ENCODE measurements around the gene PSD4. TPM values are rescaled to one million over a fixed set of nuclear protein-coding genes. Genes with fewer than 3 reads are reported as not detected.

PSD4 gene
- total RNA-seq, 2 experiments from 2014 or later, result 96.5 to 101 TPM

DNA sequence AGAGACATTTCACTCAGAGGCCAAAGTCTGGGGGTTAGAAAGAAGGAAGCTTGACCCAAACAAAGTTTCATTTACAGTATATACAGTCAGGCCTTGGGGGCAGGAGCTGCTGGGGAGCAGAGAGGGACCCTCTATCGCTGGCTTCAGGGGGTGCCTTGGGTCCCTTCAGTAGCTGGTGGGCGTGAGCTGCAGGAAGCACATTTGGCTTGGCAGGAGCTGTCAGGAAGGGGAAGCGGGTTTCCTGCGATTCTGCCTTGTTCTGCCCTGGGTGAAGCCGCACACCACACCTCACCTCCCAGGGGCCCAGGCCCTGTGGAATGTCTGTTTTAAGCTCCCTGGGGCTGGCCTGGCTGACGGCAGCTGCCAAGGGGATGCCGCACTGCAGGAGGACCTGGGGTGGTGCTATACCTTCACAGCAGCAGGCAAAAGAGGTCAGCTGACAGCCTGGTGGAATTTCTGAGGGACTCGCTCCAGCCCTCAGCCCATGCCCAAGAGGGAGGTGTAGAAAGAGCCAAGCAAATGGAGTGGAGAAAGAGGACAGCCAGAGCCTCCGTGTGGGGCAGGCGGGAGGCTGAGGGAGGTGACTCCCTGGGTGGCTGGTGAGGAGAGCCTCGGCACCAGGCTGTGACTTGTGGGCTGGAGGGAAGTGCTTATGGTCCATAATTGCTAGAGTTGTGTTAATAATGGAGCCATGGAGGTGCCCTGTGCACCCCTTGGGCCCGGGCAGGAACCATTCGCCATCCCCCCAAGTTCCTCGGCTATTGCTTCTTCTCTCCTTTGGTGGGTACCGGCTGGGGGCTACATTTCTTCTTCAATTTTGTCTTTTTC lies 43.9 kb downstream of the PSD4 start:
- DNase-seq, result no peak
- Mint-ChIP-seq H3K36me3 (ENCODE audit: low read depth) (no peaks in the 10 kb centered on the region), H3K27ac (no peak overlapping the region), H3K27me3 (no peaks in the 10 kb centered on the region), H3K4me3 (no peak overlapping the region), H3K4me1 (ENCODE audit: low read depth) (peaks cover 22% of the 10 kb centered on the region), H3K9me3 (no peaks in the 10 kb centered on the region)
- H3K4me1 ChIP-seq (ENCODE audit: insufficient read depth, low read length), result peaks cover 13% of the 10 kb centered on the region
- H3K36me3 ChIP-seq (ENCODE audit: insufficient read depth, low read length), result no peaks in the 10 kb centered on the region
- intact Hi-C loops (cut with DNase I, micrococcal nuclease), result no loop called here
- H3K27me3 ChIP-seq (ENCODE audit: control insufficient read depth in 1 of 2, insufficient read depth in 2 of 2, low read length in 2 of 2), result peaks cover 0 to 4% of the 10 kb centered on the region in 2 experiments
- no peak overlapping the region for H3K27ac ChIP-seq (ENCODE audit: low read depth in 1 of 2, low read length in 2 of 2)
- ChIA-PET POLR2A (no interaction called here), CTCF (no interaction called here)
- ATAC-seq (ENCODE audit: poor library complexity), result no peak
- no peaks in the 10 kb centered on the region for H3K9me3 ChIP-seq (ENCODE audit: control insufficient read depth in 1 of 2, insufficient read depth in 1 of 2, low read length in 2 of 2)
- TF ChIP-seq, protein P1, sequence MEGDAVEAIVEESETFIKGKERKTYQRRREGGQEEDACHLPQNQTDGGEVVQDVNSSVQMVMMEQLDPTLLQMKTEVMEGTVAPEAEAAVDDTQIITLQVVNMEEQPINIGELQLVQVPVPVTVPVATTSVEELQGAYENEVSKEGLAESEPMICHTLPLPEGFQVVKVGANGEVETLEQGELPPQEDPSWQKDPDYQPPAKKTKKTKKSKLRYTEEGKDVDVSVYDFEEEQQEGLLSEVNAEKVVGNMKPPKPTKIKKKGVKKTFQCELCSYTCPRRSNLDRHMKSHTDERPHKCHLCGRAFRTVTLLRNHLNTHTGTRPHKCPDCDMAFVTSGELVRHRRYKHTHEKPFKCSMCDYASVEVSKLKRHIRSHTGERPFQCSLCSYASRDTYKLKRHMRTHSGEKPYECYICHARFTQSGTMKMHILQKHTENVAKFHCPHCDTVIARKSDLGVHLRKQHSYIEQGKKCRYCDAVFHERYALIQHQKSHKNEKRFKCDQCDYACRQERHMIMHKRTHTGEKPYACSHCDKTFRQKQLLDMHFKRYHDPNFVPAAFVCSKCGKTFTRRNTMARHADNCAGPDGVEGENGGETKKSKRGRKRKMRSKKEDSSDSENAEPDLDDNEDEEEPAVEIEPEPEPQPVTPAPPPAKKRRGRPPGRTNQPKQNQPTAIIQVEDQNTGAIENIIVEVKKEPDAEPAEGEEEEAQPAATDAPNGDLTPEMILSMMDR (IDR thresholded peaks at IDR 0.05), result no peak
- no peak overlapping the region for H3K4me3 ChIP-seq (ENCODE audit: low read length)

DNA sequence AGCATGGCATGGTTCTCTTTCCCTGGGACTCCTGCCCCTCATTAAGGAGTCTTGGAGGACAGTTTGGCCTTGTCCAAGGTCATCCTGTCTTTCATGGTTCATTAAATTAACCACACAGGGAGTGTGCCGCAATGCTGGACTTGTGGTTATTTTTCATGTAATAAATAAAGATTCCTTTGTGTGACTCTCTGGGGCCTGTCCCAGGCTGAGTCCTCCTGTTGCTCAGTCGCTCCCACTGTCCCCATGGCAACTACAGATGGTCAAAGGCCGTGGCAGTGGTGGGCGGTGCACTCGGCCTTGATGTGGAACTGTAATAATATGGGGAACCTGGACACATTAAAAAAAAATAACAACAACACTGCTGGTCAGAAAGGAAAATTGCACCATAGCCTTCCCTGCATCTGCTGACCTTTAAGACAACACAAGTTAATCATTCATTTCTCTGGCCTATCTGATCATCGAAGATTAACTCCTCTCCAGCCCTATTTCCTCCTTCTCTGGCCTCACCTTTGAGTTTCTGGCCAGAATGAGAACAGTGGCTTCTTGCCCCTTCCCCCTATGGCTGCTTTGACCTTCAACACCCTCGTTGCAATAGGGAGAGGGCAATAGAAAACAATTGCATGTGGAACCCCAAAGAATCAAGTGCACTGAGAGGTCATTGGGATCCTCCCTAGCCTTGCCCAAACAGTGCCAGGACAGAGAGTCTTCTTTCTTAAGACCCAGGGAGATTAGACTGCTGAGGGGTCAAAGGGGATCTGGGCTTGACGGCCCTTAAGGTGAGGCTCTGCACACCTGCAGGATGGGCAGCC lies 44.7 kb downstream of the PSD4 start:
- Histone ChIP-seq H3K36me3 (ENCODE audit: insufficient read depth, low read length) (no peaks in the 10 kb centered on the region), H3K9me3 (ENCODE audit: control insufficient read depth in 1 of 2, insufficient read depth in 1 of 2, low read length in 2 of 2) (no peaks in the 10 kb centered on the region), H3K27me3 (ENCODE audit: control insufficient read depth in 1 of 2, insufficient read depth in 2 of 2, low read length in 2 of 2) (peaks cover 0 to 4% of the 10 kb centered on the region in 2 experiments), H3K4me1 (ENCODE audit: insufficient read depth, low read length) (peaks cover 13% of the 10 kb centered on the region), H3K27ac (ENCODE audit: low read depth in 1 of 2, low read length in 2 of 2) (no peak overlapping the region), H3K4me3 (ENCODE audit: low read length) (no peak overlapping the region)
- no peak overlapping the region for H3K4me3 Mint-ChIP-seq
- ChIA-PET POLR2A (no interaction called here), CTCF (no interaction called here)
- DNase-seq (peak in 2 of 14 experiments; percentile 29 to 49), ATAC-seq (ENCODE audit: poor library complexity) (no peak)
- no peaks in the 10 kb centered on the region for H3K36me3 Mint-ChIP-seq (ENCODE audit: low read depth)
- H3K27me3 Mint-ChIP-seq, result no peaks in the 10 kb centered on the region
- H3K27ac Mint-ChIP-seq, result no peak overlapping the region
- H3K4me1 Mint-ChIP-seq (ENCODE audit: low read depth), result peaks cover 22% of the 10 kb centered on the region
- intact Hi-C loops (cut with DNase I, micrococcal nuclease), result no loop called here
- TF ChIP-seq, protein P1 (IDR thresholded peaks at IDR 0.05), result no peak
- no peaks in the 10 kb centered on the region for H3K9me3 Mint-ChIP-seq

DNA sequence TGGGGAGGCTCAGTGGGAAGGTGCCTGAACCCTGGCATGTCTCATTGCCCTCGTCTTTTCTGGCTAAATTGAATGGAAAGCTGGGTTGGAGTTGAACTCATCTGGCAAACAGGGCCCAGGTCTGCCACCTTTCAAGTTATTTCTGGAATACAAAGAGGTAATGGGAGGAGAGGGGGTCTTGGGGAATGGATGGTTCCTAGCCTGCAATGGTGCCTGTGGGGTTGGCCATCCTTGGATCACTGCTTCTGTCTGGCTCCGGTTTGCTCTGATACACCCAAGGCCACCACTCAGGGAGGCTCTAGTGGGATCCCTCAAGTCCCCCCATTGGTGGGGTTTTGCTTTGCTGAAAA lies 45.3 kb downstream of the PSD4 start:
- Histone ChIP-seq H3K27me3 (ENCODE audit: control insufficient read depth in 1 of 2, insufficient read depth in 2 of 2, low read length in 2 of 2) (peaks cover 0 to 4% of the 10 kb centered on the region in 2 experiments), H3K9me3 (ENCODE audit: control insufficient read depth in 1 of 2, insufficient read depth in 1 of 2, low read length in 2 of 2) (no peaks in the 10 kb centered on the region), H3K36me3 (ENCODE audit: insufficient read depth, low read length) (no peaks in the 10 kb centered on the region), H3K27ac (ENCODE audit: low read depth in 1 of 2, low read length in 2 of 2) (no peak overlapping the region), H3K4me3 (ENCODE audit: low read length) (no peak overlapping the region), H3K4me1 (ENCODE audit: insufficient read depth, low read length) (peaks cover 13% of the 10 kb centered on the region)
- ChIA-PET CTCF (no interaction called here), POLR2A (no interaction called here)
- Mint-ChIP-seq H3K4me1 (ENCODE audit: low read depth) (peaks cover 22% of the 10 kb centered on the region), H3K27ac (no peak overlapping the region), H3K36me3 (ENCODE audit: low read depth) (no peaks in the 10 kb centered on the region), H3K27me3 (no peaks in the 10 kb centered on the region), H3K9me3 (no peaks in the 10 kb centered on the region), H3K4me3 (no peak overlapping the region)
- no peak for DNase-seq
- intact Hi-C loops (cut with DNase I, micrococcal nuclease), result no loop called here
- no peak for ATAC-seq (ENCODE audit: poor library complexity)
- TF ChIP-seq, protein P1 (IDR thresholded peaks at IDR 0.05), result no peak

Measured in CD4-positive, alpha-beta T cell (primary cell).